EH (cell line): ENCODE measurements around the gene SLC39A6.

Experiments
- DNase-seq: peaks from one replicate; pipeline ENCODE4 v3.0.0-alpha.2; 2015; ENCODE audit warnings: low read depth

Gene SLC39A6

GRCh38 chr18:36064027-36064808 lies 64.9 kb downstream of the SLC39A6 start:
- no peak for DNase-seq

GRCh38 chr18:36058674-36059073 lies 70.5 kb downstream of the SLC39A6 start:
- DNase-seq, result no peak
